GM21390 (cell line): Measurements from ENCODE around the gene ENPP3.
"Not testable (repeated sequence)": the region's sequence is repeated elsewhere in the genome, so short reads cannot be mapped to it uniquely, and the experiment has no call there.

Experiments
- ATAC-seq: cut with Tn5 transposase; IDR thresholded peaks from one replicate; pipeline ENCODE4 v1.9.1; 2021; ENCODE audit not compliant: unreplicated experiment

The ENPP3 gene

DNA sequence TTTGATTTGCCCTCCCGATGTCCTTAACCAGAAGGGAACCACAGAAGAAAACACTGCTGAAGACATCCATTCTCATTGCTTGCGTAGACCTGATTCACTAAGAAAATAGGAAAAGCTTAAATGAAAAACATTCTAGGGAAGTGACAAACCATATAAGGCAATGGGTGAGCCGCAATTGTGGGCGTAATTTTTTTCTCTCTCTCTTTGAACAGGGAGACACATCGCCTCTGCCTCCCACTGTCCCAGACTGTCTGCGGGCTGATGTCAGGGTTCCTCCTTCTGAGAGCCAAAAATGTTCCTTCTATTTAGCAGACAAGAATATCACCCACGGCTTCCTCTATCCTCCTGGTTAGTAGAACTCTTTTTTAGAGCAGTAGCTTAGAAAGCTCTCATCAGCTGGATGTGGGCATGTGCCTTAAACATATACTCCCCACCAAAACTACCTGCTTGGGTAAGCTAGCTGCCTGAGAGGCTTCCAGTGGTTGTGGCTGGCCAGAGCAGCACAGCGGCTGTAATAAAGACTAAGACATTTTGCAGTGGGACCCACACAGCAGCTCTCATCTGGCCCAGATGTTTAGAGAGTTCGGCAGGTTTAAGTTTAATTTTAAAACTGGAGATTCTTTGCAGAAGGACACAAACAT, 96.4 kb downstream of the ENPP3 start:
- no peak for ATAC-seq

DNA sequence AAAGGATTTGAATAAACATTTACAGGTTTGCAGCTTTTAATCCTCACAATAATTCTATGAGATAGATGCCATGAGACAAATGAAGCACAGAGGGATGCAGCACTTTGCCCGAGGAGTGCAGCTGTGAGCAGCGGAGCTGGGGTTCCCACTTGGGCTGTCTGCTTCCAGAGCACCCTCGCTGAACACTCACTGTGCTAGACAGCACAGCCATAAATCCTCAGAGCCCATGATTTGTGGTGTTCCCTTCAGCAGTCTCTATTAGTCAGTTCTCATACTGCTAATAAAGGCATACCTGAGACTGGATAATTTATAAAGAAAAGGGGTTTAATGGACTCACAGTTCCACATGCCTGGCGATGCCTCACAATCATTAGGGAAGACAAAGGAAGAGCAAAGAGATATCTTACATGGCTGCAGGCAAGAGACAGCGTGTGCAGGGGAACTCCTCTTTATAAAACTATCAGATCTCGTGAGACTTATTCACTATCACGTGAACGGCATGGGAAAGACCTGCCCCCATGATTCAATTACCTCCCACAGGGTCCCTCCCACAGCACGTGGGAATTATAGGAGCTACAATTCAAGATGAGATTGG, 99.0 kb downstream of the ENPP3 start:
- ATAC-seq = no peak

DNA sequence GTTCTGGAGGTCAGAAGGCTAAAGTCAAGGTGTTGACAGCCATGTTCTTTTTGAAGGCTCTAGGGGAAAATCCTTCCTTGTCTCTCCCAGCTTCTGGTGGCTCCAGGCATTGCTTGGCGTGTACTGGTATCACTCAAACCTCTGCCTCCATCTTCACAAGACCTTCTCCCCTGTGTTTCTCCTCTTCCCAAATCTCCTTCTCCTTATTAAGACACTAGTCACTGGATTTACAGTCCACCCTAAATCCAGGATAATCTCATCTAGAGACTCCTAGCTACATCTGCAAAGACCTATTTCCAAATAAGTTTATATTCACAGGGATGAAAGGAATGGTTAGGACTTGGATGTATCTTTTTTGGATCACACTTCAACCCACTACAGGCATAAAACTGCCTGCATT, 99.7 kb downstream of the ENPP3 start:
- ATAC-seq = no peak

DNA sequence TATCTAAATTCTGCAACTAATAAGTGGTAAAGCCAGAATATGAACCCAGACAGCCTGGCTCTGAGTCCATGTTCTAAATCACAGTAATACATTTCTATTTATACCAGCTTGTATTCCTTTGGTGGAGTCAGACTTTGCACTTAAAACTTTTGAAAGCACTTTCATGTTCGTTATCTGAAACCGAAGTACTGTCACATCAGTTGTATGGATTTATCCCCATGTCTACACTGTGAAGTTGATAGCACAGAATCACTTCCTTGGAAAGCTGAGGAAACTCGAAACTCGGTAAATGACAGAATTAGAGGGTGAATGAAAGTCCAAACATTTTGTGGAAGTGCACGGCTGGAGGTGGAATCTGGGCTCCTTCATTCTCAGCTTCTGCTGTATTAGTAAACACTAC, 102.0 kb downstream of the ENPP3 start:
- no peak for ATAC-seq

DNA sequence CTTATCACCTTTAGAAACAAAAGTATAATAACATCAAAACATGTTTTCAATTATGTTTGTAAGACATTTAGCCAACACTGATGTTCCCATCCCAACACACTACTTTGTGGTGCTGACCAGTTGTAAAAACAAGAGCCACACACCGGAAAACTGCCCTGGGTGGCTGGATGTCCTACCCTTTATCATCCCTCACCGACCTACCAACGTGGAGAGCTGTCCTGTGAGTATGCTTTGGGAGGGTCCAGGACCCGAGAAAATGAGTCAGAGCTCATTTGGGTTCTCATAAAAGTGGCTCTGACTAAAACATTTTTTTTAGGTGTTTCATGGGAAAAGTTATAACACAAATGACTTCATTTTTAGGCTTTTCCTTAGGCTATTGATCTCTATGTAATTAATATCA, 103.1 kb downstream of the ENPP3 start:
- ATAC-seq = no peak

DNA sequence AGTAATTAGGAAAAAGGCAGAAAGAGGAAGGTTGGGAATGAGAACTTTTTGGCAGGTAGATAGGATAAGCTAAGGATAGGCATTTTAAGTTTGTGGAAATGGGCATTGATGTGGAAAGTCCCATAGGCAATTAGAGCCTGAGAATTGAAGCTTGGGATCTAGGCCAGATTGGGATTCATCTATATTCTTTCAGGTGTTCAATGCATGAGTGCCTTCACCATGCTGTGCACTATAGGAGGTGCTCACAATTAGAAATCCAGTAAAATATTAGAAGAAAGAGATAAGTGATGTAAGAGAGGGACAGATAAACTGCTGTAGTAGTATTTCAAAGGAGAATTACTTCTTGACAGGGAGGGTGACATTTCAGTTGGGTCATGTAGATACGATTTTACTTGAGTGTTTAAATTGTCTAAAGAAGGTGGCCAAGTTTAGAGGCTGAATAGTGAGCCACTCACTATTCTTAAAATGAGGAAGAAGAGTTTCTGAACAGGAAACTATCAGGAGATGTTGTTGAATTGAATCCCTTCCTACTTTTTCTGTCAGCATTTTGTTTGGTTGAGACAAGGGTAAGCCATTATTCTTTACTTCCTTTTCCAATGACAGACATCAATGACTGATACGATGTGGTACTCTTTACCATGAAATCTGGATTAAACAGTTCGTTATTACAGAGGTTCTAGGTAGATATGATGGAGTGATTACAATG, 104.7 kb downstream of the ENPP3 start:
- no peak for ATAC-seq

DNA sequence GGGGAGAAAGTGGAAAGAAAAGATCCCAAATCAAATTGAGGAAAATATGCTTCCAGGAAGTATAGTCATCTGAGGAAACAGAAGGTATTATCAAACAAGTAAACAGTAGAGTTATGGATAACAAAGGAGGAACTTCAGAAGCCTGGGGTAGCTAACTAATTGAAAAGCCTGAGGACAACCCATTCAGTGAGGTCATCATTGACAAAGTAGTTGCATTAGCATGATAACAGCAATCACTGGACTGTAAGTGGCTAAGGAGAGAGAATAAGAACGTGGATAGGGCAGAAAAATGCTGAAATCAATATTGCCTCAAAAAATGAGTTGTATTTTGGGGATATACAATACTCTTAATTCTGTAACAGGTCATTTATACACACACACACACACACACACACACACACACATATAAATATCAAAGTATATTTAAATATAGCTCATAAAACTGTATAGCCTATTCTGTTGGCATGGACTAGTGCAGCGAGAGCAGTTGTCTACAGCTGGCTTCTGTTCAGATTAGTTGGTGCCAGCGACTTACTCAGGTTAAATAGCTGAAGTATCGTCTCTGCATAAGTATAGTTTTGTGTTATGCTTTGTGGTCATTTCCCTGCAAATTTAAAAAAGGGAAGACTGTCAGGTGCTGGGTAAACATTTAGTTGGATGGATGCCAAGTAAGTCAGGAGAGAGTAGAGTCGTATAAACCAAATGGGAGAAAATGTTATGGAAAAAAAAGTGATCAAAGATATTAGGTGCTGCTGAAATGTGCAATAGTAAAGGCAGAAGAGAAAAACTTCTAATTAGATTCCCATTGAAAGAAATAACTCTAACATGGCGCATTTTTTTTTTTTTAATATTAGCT, 107.6 kb downstream of the ENPP3 start:
- no peak for ATAC-seq

DNA sequence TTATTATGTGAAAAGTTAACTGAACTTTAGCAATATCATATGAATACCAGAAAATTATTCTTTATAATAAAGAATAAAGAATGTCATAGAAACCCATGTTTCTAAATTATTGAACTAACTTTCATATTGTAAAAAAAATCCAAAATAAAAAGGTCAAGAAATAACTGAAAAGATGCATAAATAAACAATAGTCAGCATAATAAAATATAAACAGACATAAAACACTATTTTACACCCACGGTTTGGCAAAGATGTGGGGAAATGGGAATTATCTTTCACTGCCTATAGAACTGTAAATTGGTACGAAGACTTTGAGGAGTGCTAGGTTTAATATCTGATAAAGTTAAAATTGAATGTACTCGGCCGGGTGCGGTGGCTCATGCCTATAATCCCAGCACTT, 108.4 kb downstream of the ENPP3 start:
- ATAC-seq = no peak

DNA sequence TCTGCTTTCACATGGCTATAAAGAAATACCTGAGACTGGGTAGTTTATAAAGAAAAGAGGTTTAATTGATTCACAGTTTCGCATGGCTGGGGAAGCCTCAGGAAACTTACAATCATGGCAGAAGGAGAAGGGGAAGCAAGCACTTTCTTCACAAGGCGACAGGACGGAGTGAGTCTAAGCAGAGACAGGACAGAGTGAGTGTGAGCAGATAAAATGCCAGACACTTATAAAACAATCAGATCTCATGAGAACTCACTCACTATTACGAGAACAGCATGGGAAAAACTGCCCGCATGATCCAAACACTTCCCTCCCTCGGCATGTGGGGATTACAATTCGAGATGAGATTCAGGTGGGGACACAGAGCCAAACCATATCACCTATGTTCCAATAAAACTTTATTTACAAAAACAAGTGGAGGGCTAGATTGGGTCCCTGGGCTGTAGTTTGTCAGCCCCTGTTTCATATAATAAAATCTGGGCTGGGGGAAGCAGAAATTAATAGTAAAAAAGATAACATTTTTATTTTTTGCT, 110.8 kb downstream of the ENPP3 start:
- ATAC-seq = no peak

DNA sequence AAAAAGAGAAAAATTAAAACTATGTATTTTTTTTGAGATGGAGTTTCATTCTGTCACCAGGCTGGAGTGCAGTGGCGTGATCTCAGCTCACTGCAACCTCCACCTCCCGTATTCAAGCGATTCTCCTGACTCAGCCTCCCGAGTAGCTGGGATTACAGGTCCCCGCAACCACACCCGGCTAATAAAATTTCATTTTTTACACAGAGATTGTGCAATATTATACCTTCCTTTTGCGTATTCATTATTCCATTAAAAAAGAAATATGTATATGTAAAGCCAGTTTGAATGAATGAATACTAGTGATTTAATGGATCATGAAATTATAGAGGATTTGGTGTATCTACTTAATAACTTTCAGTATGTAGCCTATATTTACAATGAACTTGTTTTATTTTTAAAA, 111.9 kb downstream of the ENPP3 start:
- ATAC-seq = no peak

DNA sequence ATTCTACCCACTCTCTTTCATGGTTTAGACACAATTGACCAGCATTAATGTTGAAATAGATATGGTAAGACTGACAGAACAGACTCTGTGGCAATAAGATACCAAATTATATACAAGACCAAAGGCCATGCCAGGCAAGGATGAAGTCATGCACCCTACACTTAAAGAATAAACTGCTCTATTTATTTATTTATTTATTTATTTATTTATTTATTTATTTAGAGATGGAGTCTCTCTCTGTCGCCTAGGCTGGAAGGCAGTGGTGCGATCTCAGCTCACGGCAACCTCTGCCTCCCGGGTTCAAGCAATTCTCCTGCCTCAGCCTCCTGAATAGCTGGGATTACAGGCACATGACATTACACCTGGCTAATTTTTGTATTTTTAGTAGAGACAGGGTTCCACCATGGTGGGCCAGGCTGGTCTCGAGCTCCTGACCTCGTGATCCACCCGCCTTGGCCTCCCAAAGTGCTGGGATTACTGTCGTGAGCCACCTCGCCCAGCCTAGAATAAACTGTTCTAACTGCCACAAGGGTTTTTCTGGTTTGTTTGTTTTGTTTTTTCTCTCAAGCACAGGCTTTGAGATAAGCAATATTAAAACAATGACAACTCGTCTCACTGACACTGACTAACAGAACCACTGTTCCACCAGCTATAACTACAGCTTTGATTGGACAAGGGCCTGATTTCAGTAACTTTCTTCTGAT, 114.1 kb downstream of the ENPP3 start:
- ATAC-seq = not testable (repeated sequence)

DNA sequence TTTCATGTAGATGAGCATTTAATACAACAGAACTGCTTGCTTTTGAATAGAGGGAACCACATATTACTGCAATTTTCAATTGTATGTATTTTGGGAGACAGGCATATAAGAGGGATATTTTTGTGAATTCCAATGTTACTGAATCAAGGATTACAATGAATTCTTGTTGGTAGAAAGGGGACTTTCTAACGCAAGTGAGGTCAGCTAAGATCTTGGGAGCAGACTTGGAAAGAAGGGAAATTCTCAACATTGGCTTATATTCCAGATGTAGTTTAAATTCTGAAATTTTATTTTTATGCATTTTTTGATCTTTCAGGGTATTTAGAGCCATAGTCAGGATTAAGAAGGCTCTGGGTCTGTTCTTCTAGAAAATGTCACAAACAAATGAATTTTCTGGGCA, 117.0 kb downstream of the ENPP3 start:
- ATAC-seq = no peak

DNA sequence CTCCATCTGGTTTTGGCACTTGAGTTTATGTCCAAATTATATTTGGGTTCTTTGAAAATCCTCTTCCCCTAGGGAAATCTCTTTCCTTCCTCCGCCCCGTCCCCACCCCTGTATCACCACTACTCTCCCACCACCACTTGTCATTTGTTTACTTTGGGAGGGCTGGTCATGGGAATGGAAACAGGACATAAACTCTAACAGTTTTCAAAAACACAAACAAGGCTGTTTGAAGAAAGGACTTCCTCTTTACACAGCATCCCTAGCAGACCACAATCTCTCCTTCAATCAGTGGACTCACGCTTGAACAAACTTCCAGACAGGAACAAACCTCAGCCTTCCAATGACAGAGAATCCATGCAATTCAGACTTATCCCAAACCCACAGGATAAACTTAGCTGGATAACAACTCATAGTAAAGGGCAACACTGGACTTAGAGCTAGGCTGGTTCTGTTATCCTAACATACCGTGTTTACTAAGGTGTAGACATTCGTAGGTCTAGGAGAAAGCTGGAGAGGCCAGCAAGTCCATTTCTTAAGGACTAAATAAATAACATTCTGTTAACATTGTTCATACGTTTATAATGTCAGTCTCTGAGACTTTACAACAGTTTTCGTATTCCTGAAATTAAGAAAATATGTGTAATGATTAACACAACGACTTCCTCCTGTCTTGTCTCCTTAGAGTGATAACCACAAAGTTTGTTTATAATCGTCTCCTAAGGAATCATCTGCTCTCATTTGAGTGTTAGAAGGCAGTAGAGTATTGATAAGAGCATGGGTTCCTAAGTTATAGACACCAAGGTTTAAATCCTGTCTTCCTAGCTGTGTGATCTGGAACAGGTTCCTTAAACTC, 117.8 kb downstream of the ENPP3 start:
- ATAC-seq = no peak

DNA sequence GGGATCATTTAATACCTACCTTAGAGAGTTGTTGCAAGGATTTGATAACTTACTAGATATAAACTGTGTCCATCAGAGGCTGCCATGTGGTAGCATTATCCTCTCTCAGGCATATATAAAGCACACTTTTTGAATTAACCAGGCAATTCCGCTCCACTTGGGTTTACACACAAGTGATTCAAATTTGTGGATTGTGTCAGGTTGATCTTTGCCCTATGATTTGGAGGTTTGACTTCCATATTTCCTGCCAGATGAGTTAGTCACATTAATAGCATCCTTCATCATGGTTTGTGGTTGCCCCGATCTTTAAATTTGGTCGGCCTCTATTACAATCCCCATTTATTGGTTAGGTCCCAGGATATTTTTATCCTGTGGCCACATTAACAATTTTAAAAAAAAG, 118.5 kb downstream of the ENPP3 start:
- no peak for ATAC-seq

DNA sequence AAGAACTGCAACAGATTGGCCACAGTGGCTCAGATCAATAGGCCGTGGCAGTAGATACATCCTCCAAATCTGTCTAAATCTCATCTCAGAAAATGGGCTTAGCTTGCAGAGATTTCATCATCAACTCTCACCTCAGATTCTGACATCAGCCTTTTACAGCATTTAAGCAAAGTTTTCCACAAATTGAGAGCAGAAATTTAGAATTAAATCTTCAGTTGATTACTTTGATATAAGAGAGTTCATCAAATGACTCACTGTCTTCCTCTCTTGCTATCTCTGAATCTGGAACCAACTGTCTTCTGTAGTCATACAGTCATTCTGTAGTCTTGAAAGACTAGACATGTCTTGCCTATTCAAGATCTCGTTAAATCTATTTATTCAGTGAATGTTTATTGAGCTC, 118.9 kb downstream of the ENPP3 start:
- ATAC-seq = no peak

DNA sequence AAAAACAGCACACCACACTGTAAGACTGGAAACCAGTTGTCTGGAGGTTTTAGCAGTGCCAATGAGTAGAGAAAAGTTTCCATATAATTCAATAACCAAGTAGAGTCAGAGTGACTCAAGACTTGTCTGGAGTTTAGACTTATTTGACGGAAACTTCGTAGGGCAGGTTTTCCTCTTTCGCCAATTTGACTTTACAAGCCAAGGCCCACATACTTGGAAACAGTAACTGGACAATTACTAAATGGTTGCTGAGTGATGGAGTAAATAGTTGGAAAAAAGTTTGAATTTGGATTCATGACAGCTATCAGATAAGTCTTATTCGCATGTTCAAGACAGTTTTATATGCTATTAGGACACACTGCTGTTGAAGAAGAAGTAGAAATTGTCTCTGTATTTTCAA, 121.8 kb downstream of the ENPP3 start:
- ATAC-seq = no peak

DNA sequence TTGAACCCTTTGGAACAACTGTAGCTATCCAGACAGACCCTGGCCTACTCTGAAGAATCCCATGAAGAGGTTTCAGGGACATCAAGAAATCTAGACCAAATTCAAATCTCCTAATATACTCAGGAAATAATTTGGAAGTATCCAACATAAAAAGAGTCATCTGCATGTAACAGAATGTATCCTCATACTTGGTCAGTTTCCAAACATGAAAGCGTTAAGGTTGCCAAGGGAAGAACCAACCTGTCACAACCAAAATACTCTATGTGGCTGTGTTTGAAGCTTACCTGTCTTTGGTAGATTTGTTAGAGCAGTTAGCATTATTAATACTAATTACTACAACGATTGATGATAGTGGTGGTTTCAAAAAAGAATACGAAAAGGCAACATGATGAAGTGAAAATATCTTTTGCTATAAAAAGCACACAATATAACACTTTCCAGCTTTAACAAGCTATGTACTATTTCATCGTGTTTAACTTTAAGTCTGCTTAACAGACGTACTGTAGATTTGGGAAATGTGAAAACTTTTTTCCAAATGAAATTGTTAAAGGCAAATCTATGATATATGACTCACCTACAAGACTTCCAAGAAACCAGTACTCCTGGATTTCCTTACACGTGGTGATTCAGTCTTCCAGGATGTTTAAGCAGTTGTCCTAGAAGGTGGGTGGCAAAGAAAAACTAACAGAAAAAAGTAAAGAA, 124.1 kb downstream of the ENPP3 start:
- no peak for ATAC-seq

DNA sequence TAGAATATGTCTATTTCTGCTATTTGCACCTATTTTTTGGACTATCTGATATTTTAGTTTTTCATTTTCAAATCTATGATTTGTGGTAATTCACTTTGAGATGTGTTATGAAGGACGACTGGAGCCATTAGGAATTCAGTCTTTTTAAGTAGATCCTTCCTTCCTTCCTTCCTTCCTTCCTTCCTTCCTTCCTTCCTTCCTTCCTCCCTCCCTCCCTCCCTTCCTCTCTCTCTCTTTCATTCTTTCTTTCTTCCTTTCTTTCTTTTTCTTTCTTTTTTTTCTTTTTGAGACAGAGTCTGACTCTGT, 124.6 kb downstream of the ENPP3 start:
- no peak for ATAC-seq

DNA sequence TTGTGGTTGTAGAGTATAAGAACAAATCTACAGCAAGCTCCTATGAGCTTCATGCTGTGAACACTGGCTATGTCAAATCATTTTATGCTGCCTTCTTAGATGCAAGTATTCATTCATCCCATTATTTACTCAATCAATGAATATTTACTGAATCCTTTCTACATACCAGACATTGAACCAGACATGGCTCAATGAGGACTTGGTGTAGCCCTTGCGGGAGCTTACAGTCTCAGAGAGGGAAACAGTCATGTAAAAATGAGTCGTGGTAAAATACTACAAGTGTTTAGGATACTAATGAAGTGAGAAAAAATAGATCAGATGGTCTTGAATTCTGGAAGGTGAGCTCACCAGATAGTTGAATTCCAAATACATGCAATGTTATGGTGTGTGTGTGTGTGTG, 125.9 kb downstream of the ENPP3 start:
- no peak for ATAC-seq
